ENCODE data around the gene TRIM38.

DNA sequence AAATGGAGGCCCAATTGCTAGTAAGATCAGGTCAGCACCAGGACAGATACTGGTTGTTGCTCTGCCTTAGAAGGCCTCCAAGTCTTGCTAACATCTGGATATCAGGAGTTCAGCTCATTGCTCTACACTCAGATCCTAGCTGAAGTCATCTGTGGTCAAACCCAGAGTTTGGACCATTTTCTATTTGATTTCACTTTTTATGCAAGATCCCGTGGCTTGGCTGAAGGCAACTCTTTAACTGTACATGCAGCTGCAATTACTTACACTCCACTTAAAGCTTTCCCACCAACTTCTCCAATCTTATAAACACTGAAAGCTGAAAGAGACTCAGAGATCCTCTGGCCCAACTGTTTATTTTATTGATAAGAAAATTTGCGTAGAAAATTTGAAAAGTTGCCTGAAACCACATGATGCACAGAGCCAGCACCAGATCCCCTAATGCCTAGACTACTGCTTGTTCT lies 34.8 kb upstream of the TRIM38 start:
- TF ChIP-seq, protein P1, sequence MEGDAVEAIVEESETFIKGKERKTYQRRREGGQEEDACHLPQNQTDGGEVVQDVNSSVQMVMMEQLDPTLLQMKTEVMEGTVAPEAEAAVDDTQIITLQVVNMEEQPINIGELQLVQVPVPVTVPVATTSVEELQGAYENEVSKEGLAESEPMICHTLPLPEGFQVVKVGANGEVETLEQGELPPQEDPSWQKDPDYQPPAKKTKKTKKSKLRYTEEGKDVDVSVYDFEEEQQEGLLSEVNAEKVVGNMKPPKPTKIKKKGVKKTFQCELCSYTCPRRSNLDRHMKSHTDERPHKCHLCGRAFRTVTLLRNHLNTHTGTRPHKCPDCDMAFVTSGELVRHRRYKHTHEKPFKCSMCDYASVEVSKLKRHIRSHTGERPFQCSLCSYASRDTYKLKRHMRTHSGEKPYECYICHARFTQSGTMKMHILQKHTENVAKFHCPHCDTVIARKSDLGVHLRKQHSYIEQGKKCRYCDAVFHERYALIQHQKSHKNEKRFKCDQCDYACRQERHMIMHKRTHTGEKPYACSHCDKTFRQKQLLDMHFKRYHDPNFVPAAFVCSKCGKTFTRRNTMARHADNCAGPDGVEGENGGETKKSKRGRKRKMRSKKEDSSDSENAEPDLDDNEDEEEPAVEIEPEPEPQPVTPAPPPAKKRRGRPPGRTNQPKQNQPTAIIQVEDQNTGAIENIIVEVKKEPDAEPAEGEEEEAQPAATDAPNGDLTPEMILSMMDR (IDR thresholded peaks at IDR 0.05; ENCODE audit: poor library complexity): no peak
- no peak for TF ChIP-seq EZH2phosphoT487 (IDR thresholded peaks at IDR 0.05; ENCODE audit: low read depth, severe bottlenecking, unreplicated experiment)
